GM19438 (cell line): ENCODE results near the gene SOX18.
A peak's percentile ranks its signal among the peaks of the same experiment; 100 is the strongest.

Source experiments
- ATAC-seq: cut with Tn5 transposase; IDR thresholded peaks from one replicate; pipeline ENCODE4 v1.9.1; 2021; ENCODE audit warnings: low read depth; ENCODE audit not compliant: unreplicated experiment

SOX18 gene

DNA sequence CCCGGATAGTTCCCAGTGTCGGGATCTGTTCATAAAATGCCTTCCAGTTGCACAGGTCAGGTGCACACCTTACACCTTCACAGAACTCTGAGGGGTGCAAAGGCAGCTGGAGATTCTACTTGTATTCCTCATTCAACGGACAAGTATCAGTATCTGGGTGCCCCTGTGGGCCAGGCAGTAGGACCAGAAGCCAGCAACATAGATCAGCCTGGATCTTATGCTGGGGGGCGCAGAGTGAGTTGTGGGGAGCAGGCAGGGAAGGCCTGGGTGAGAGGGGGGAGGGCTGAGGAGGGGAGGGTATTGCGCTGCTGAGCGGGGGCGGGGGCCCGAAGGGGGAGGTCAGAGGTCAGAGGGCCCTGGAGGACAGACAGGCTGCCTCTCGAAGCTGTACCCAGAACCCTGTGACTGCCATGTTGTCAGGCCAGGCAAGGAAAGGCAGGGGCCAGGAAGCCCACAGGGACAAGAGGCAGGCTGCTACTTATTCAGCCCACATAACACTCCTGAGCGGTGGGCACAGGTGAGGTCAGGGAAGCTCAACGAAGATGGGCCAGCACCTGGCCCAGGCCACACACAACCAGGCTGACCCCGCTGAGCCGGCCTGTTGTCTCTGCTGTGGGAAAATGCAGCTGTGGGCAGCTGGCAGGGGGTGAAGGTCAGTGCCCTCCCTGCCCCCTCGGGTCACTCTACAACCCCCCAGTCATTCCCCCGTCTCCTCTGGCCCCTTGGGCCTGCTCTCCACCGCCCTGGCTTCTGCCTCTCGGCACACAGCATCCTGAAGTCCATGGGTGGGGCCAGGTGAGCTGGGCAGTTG lies 31.6 kb upstream of the SOX18 start:
- no peak for ATAC-seq

DNA sequence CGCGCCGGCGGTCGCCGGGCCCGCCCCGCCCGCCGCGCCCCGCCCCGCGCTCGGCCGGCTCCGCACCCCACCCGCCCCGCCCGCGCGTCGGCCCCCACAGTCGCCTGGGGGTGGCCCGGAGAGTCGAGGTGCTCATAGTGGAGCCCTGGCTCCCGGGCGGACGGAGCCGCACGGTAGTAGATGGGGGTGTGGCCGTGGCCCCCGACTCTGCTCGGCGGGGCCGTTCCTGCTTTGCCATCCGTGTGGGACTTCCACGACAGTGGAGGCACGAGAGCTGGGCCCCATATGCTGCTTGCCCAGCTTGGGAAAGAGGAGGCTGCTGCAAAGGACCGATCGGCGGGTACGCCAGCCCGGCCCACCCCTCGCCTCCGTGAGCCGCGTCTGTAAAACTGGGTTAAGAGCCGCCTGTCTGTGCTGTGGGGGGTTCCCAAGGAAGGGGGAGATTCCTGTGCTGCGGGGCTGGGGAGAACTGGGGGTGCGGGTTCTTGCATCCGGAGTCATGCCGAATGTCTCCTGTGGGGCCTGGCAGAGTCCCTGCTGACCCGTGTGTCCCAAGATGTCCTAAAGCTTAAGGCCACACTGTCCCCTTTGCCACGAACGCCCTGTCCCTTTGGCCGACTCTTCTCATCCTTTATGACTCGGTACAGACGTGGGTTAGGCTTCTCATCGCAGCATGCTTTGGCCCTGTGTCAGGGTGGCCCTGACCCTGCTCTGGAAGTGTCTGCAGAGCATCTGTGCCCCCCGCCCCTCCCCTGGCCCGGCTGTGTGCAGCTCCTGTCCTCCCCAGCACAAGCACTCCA lies 30.8 kb upstream of the SOX18 start, which contains the start of gene OPRL1:
Gene OPRL1 (plus strand): TSS at position 70 of the 800 bp plus-strand sequence. CDS start 12,639 bp downstream, outside the sequence.
- ATAC-seq, result no peak

DNA sequence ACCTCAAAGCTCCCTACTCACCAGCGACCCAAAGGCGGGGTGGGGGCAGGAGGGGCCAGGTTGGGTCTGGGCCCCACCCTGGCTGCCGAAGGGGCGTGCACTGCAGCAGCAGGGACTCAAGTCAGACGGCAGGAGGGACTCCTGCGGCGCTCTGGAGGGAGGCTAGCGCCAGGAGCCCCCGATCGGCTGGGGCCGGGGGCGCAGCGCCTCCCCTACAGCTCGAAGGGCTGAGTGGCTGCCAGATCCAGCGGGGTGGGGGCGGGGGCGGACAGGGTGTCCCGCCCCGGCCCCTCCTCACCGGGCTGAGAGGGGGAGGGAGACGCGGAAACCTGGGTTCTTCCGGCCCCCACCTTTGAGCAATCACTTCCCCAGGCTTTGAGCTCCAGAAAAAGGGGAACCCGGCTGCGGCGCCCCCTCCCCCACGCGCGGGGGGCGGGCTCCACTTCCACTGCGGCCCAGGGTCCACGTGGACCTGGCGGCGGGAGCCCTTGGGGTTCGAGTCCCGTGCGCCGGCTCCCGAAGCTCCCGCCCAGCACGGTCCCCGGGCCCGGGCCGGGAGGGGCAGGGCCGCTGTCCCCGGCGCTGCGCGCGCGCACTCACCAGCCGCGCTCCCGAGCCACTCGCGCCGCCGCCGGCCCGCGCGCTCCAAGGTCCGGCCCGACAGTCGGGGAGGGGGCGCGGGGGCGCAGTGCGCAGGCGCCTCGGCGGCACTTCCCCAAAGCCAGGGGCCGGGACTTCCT lies 30.0 kb upstream of the SOX18 start, which contains the start of gene RGS19:
Gene RGS19 (minus strand): TSS at position 246 of the 740 bp plus-strand sequence. CDS start 2,632 bp downstream, outside the sequence.
- ATAC-seq, result peak; percentile 44

DNA sequence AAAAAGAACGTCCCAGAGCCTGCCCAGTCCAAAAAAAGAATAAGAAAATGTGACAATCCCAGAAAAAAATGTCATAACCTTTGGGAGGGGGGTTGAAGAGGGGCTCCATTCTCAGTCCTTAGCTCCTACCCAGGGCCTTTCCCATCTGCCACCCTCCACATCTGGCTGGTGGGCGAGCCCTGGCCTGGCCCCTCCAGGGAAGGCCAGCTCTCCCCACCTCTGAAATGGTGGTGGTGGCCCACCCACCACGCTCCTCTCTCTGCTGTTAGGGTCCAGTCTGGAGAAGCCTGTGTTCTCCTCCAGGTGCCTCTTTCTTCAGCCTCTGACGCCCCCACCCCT lies 29.5 kb upstream of the SOX18 start:
- ATAC-seq, result no peak

- ATAC-seq, result peak; percentile 32
Measured at GRCh38 chr20:64077876-64078551, 28.6 kb upstream of the SOX18 start.

DNA sequence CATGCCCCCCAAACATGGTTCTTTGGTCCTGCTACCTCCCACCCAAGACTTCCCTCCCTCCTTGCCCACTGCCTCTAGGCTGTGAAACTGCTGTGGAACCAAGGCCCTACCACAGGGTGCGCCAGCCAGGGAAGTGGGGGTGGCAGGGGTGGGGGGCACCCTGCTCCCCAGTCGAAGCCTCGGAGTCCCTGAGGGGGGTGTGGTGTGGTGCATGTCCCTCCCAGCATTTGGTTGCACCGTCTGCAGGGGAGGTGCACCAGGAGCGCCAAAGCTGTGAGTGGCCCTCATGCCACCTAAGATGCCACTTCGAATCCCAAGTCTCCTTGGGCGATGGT lies 28.1 kb upstream of the SOX18 start:
- no peak for ATAC-seq

- ATAC-seq, result no peak
Measured at GRCh38 chr20:64077094-64077493, 27.7 kb upstream of the SOX18 start.

DNA sequence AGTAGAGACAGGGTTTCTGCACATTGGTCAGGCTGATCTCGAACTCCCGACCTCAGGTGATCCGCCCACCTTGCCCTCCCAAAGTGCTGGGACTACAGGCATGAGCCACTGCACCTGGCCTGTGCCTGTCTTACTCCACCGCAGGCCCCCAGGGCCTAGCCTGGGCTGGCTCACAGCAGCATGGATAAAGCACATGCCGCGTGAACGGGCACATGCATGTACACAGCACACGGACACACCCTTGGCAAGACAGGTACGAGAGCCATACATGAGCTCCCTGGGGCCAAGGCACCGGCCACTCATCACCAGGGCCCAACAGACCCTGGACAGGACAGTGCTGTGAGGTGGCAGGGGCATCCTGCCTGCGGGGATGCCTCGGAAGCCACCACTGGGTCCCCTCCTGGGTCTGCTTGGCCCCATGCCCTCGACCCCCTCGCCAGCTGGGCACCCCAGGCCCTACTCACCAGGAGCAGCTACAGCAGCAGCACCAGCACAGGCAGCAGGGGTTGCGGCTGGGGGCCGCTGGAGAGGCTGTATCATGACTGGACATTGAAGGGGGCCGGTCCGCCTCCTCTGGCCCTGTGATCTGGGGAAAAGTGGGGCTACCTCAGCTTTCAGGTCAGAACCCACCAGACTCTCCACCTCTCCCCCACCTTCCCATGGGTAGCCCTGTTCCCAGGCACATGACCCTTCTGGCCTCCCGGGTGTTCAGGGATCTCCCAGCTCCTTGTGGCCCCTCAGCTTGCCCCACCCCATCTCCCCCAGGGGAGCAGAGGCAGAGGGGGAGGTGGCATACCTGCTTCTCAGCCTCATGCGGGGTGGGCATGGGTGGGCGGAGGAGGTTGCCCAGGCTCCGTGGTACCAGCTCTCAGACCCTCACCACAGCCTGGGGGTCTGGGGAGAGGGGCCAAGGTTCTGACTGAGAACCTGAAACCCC lies 26.9 kb upstream of the SOX18 start:
- no peak for ATAC-seq

- ATAC-seq, result no peak
Measured at GRCh38 chr20:64075556-64075955, 26.1 kb upstream of the SOX18 start.

- ATAC-seq, result no peak
Measured at GRCh38 chr20:64074963-64075362, 25.5 kb upstream of the SOX18 start.

DNA sequence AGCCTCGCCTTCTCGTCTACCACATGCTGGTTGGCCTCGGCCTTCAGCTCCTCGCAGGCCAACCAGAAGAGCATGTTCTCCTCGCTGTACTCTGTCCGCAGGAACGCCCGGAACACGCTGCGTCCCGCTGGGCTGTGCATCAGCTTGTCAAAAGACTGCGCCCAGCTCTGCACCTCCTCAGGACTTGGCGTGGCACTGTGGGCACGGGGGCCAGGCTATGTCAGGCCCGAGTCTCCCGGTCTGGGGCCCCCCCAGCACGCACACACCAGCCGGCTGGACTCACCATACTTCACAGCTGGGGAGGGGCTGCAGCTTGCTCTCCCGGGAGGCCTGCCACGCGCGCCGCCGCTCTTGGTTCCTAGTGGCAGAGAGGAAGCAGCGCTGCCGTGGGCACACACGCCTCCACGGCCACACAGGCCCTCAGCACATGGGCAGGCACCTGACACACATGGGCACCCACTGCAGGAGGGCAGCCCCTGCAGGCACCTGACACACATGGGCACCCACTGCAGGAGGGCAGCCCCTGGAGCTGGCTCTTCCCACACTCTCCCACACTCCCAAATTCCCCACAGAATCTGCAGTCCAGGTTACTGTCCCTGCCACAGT lies 24.8 kb upstream of the SOX18 start:
- no peak for ATAC-seq

GRCh38 chr20:64073476-64074183 lies 24.2 kb upstream of the SOX18 start:
- no peak for ATAC-seq

GRCh38 chr20:64072498-64073063 lies 23.1 kb upstream of the SOX18 start:
- no peak for ATAC-seq

GRCh38 chr20:64071341-64072332 lies 22.2 kb upstream of the SOX18 start:
- ATAC-seq, result no peak

DNA sequence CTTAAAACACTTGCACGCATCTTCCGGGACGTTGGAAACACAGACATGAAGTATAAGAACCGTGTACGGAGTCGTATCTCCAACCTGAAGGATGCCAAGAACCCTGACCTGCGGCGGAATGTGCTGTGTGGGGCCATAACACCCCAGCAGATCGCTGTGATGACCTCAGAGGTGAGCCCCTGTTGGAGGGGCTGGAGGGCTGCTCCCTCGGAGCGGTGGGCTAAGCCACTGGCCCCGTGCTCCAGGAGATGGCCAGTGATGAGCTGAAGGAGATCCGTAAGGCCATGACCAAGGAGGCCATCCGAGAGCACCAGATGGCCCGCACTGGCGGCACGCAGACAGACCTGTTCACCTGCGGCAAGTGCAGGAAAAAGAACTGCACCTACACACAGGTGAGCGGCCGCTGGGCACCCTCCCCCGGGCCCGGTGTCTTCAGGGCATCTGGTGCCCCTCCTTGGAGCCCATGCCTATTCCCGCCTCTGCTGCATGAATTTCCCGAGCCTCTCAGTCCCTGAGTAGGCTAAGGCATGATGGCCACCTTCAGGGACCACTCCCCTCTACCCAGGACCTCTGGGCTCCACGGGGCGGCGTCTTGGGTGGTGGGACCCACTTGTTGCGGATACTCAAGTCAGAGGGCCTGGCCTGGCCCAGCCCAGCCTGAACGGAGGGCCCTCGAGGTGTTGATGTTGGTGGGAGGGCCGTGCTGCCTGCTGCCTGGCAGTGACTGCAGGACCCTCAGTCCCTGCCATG lies 21.0 kb upstream of the SOX18 start:
- no peak for ATAC-seq

- ATAC-seq, result no peak
Measured at GRCh38 chr20:64069614-64070243, 20.3 kb upstream of the SOX18 start.
